ENCODE measurements around the gene ALDH1A3. TPM values are rescaled to one million over a fixed set of nuclear protein-coding genes. Genes with fewer than 3 reads are reported as not detected.

Gene ALDH1A3
- total and polyA plus RNA-seq, 7 experiments from 2014 or later = not detected

DNA sequence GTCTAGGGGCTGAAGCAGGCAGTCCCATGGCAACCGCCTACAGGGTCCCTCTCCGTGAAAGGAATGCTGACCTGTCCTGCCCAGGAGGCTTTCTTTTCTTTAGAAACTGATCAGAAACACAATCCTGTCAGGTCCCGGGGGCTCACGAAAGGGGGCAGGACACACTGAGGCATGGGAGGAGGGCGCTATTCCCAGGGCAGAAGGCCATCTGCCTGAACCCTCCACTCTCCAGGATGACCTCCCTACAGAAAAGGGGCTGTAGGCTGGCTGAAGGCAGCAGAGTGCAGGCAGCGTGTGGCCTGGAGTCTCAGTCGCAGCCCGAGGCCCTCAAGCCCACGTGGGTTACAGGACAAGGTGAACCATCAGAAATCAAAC, 21.2 kb downstream of the ALDH1A3 start:
- H3K36me3 Mint-ChIP-seq = no peaks in the 10 kb centered on the region
- ChIA-PET POLR2A (no interaction called here), CTCF (no interaction called here)
- H3K27ac Mint-ChIP-seq = peak overlapping the region in 1 of 9 donors; percentile 83
- Histone ChIP-seq H3K36me3 (ENCODE audit: control insufficient read depth in 2 of 3, insufficient read depth in 3 of 3, low read length in 3 of 3) (no peaks in the 10 kb centered on the region), H3K9me3 (ENCODE audit: control insufficient read depth in 2 of 3, low read length in 3 of 3) (no peaks in the 10 kb centered on the region), H3K4me1 (ENCODE audit: control insufficient read depth in 2 of 2, insufficient read depth in 2 of 2, low read length in 2 of 2) (no peaks in the 10 kb centered on the region), H3K27me3 (ENCODE audit: control insufficient read depth in 2 of 2, insufficient read depth in 2 of 2, low read length in 2 of 2) (no peaks in the 10 kb centered on the region), H3K4me3 (ENCODE audit: low read length) (no peak overlapping the region), H3K27ac (ENCODE audit: low read depth, low read length) (no peak overlapping the region)
- no peaks in the 10 kb centered on the region for H3K4me1 Mint-ChIP-seq
- DNase-seq (no peak), ATAC-seq (no peak)
- H3K9me3 Mint-ChIP-seq = peaks cover 0 to 3% (median 0%) of the 10 kb centered on the region in 11 donors
- no peak overlapping the region for H3K4me3 Mint-ChIP-seq
- H3K27me3 Mint-ChIP-seq = peaks cover 0 to 29% (median 3%) of the 10 kb centered on the region in 5 donors
- intact Hi-C loops (cut with micrococcal nuclease) = no loop called here

DNA sequence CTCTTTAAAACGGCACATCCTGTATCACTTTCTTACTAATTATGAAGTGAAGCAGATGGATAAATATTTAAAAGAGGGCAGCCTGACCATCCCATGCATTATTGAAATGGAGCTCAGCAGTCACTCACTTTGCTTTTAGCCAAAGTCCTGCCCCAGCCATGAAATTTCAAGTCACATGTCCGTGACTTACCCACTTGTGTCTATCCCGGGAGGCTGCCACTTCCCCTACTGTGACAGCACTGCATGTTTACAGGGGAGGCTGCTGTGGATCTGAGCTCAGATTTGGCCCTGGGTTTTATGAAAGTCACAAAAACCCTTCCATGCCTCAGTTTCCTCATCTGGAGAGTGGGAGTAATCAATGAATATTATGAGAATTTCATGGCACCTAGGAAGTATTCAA, 21.7 kb downstream of the ALDH1A3 start:
- no peaks in the 10 kb centered on the region for H3K9me3 ChIP-seq (ENCODE audit: control insufficient read depth in 2 of 3, low read length in 3 of 3)
- Mint-ChIP-seq H3K27me3 (peaks cover 0 to 34% (median 3%) of the 10 kb centered on the region in 5 donors), H3K36me3 (no peaks in the 10 kb centered on the region), H3K27ac (no peak overlapping the region), H3K4me3 (no peak overlapping the region), H3K9me3 (peaks cover 0 to 3% (median 0%) of the 10 kb centered on the region in 11 donors), H3K4me1 (no peaks in the 10 kb centered on the region)
- H3K4me1 ChIP-seq (ENCODE audit: control insufficient read depth in 2 of 2, insufficient read depth in 2 of 2, low read length in 2 of 2) = no peaks in the 10 kb centered on the region
- CTCF ChIA-PET = no interaction called here
- H3K27me3 ChIP-seq (ENCODE audit: control insufficient read depth in 2 of 2, insufficient read depth in 2 of 2, low read length in 2 of 2) = no peaks in the 10 kb centered on the region
- no peak overlapping the region for H3K4me3 ChIP-seq (ENCODE audit: low read length)
- H3K27ac ChIP-seq (ENCODE audit: low read depth, low read length) = no peak overlapping the region
- intact Hi-C loops (cut with micrococcal nuclease) = no loop called here
- no peaks in the 10 kb centered on the region for H3K36me3 ChIP-seq (ENCODE audit: control insufficient read depth in 2 of 3, insufficient read depth in 3 of 3, low read length in 3 of 3)
- ATAC-seq (no peak), DNase-seq (no peak)
- POLR2A ChIA-PET = no interaction called here

GRCh38 chr15:100901702-100902435, 22.2 kb downstream of the ALDH1A3 start:
- ChIA-PET CTCF (no interaction called here), POLR2A (no interaction called here)
- H3K4me3 ChIP-seq (ENCODE audit: low read length) = no peak overlapping the region
- H3K9me3 Mint-ChIP-seq = peaks cover 0 to 3% (median 0%) of the 10 kb centered on the region in 11 donors
- no peaks in the 10 kb centered on the region for H3K4me1 ChIP-seq (ENCODE audit: control insufficient read depth in 2 of 2, insufficient read depth in 2 of 2, low read length in 2 of 2)
- no peak overlapping the region for H3K27ac Mint-ChIP-seq
- intact Hi-C loops (cut with micrococcal nuclease) = no loop called here
- no peaks in the 10 kb centered on the region for H3K9me3 ChIP-seq (ENCODE audit: control insufficient read depth in 2 of 3, low read length in 3 of 3)
- H3K27me3 Mint-ChIP-seq = peaks cover 0 to 38% (median 3%) of the 10 kb centered on the region in 5 donors
- H3K27me3 ChIP-seq (ENCODE audit: control insufficient read depth in 2 of 2, insufficient read depth in 2 of 2, low read length in 2 of 2) = no peaks in the 10 kb centered on the region
- H3K4me1 Mint-ChIP-seq = no peaks in the 10 kb centered on the region
- ATAC-seq (no peak), DNase-seq (no peak)
- H3K36me3 ChIP-seq (ENCODE audit: control insufficient read depth in 2 of 3, insufficient read depth in 3 of 3, low read length in 3 of 3) = no peaks in the 10 kb centered on the region
- no peak overlapping the region for H3K4me3 Mint-ChIP-seq
- H3K36me3 Mint-ChIP-seq = no peaks in the 10 kb centered on the region
- H3K27ac ChIP-seq (ENCODE audit: low read depth, low read length) = no peak overlapping the region

DNA sequence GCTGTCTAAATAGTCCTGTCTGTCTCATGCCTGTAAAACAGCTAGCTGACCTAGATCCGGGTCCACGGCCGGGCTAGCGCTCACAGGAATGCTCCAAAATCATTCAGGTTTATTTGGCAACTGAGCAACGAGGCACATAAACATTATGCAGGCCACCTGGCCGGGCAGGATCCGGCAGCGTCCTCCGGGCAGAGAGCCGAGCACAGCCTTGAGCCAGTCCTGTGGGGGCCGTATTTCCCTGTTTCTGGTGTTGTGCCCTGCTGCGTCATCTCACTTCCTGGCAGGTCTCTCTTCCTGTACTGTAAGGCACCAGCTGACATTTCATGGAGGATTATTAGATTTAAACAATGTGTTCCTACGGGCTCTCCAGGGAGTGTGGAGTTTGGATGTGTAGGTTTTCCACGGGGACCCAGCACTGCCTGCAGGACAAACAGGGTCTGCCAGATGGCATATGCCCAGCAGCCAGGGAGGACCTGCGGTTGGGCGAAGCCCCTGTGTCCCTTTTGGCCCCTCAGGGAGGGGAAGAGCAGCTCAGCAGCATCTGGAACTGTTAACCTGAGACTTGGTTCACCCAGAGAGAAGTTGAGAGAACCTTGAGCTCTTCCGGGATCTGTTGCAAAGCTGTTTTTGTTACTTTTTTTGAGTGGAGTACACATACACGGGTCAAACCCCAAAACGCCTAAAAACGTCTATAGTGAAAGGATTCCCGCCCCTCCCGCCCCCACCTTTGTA, 23.0 kb downstream of the ALDH1A3 start:
- intact Hi-C loops (cut with micrococcal nuclease) = no loop called here
- H3K4me1 ChIP-seq (ENCODE audit: control insufficient read depth in 2 of 2, insufficient read depth in 2 of 2, low read length in 2 of 2) = no peaks in the 10 kb centered on the region
- ChIA-PET CTCF (no interaction called here), POLR2A (no interaction called here)
- no peak overlapping the region for H3K27ac ChIP-seq (ENCODE audit: low read depth, low read length)
- no peak for DNase-seq
- H3K4me1 Mint-ChIP-seq = no peaks in the 10 kb centered on the region
- H3K4me3 Mint-ChIP-seq = no peak overlapping the region
- H3K4me3 ChIP-seq (ENCODE audit: low read length) = no peak overlapping the region
- no peaks in the 10 kb centered on the region for H3K36me3 ChIP-seq (ENCODE audit: control insufficient read depth in 2 of 3, insufficient read depth in 3 of 3, low read length in 3 of 3)
- peaks cover 0 to 36% (median 3%) of the 10 kb centered on the region in 5 donors for H3K27me3 Mint-ChIP-seq
- H3K9me3 ChIP-seq (ENCODE audit: control insufficient read depth in 2 of 3, low read length in 3 of 3) = no peaks in the 10 kb centered on the region
- H3K27me3 ChIP-seq (ENCODE audit: control insufficient read depth in 2 of 2, insufficient read depth in 2 of 2, low read length in 2 of 2) = no peaks in the 10 kb centered on the region
- peak; percentile 51 for ATAC-seq
- peak overlapping the region in 1 of 9 donors; percentile 35 for H3K27ac Mint-ChIP-seq
- no peaks in the 10 kb centered on the region for H3K36me3 Mint-ChIP-seq
- H3K9me3 Mint-ChIP-seq = peaks cover 0 to 3% (median 0%) of the 10 kb centered on the region in 11 donors

- Mint-ChIP-seq H3K27ac (no peak overlapping the region), H3K36me3 (no peaks in the 10 kb centered on the region), H3K9me3 (peaks cover 0 to 3% (median 0%) of the 10 kb centered on the region in 11 donors), H3K4me1 (no peaks in the 10 kb centered on the region), H3K4me3 (no peak overlapping the region), H3K27me3 (peaks cover 0 to 30% (median 7%) of the 10 kb centered on the region in 5 donors)
- DNase-seq (no peak), ATAC-seq (no peak)
- H3K27me3 ChIP-seq (ENCODE audit: control insufficient read depth in 2 of 2, insufficient read depth in 2 of 2, low read length in 2 of 2) = no peaks in the 10 kb centered on the region
- H3K27ac ChIP-seq (ENCODE audit: low read depth, low read length) = no peak overlapping the region
- no peaks in the 10 kb centered on the region for H3K4me1 ChIP-seq (ENCODE audit: control insufficient read depth in 2 of 2, insufficient read depth in 2 of 2, low read length in 2 of 2)
- H3K4me3 ChIP-seq (ENCODE audit: low read length) = no peak overlapping the region
- ChIA-PET CTCF (interaction anchor here (0.5 kb wide), 1 partner anchor 473 kb away, joined by 3 read pairs; no protein-coding TSS in a partner anchor), POLR2A (no interaction called here)
- no peaks in the 10 kb centered on the region for H3K9me3 ChIP-seq (ENCODE audit: control insufficient read depth in 2 of 3, low read length in 3 of 3)
- no peaks in the 10 kb centered on the region for H3K36me3 ChIP-seq (ENCODE audit: control insufficient read depth in 2 of 3, insufficient read depth in 3 of 3, low read length in 3 of 3)
- intact Hi-C loops (cut with micrococcal nuclease) = no loop called here
Measured at GRCh38 chr15:100903168-100903554, 23.5 kb downstream of the ALDH1A3 start.

- POLR2A ChIA-PET = no interaction called here
- Mint-ChIP-seq H3K27me3 (peaks cover 3 to 34% (median 10%) of the 10 kb centered on the region in 5 donors), H3K9me3 (peaks cover 0 to 3% (median 0%) of the 10 kb centered on the region in 11 donors), H3K27ac (no peak overlapping the region), H3K4me3 (no peak overlapping the region), H3K4me1 (no peaks in the 10 kb centered on the region), H3K36me3 (no peaks in the 10 kb centered on the region)
- Histone ChIP-seq H3K4me1 (ENCODE audit: control insufficient read depth in 2 of 2, insufficient read depth in 2 of 2, low read length in 2 of 2) (no peaks in the 10 kb centered on the region), H3K27ac (ENCODE audit: low read depth, low read length) (no peak overlapping the region), H3K4me3 (ENCODE audit: low read length) (no peak overlapping the region), H3K9me3 (ENCODE audit: control insufficient read depth in 2 of 3, low read length in 3 of 3) (no peaks in the 10 kb centered on the region), H3K36me3 (ENCODE audit: control insufficient read depth in 2 of 3, insufficient read depth in 3 of 3, low read length in 3 of 3) (no peaks in the 10 kb centered on the region), H3K27me3 (ENCODE audit: control insufficient read depth in 2 of 2, insufficient read depth in 2 of 2, low read length in 2 of 2) (no peaks in the 10 kb centered on the region)
- CTCF ChIA-PET = no interaction called here
- no peak for DNase-seq
- ATAC-seq = no peak
- intact Hi-C loops (cut with micrococcal nuclease) = no loop called here
Measured at GRCh38 chr15:100905850-100906249, 26.2 kb downstream of the ALDH1A3 start.

DNA sequence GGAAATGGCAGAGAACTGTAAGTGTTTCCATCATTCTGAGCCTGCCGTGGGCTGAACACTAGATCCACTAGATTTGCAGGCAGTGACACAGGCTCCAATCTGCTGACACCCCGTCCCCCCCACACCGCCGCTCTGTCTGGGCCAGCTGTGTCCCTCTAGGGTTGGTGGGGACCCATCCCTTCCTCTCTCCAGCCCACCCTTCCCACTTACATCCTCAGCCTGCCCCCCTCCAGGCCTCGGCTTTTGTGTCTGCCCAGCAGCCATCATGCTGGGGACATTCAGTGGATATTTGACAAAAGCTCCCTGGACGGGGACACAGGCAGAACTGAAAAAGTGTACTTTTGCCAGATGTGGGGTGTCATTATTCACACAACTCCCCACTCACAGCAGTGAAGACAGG, 28.8 kb downstream of the ALDH1A3 start:
- no peak overlapping the region for H3K4me3 Mint-ChIP-seq
- CTCF ChIA-PET = no interaction called here
- POLR2A ChIA-PET = no interaction called here
- intact Hi-C loops (cut with micrococcal nuclease) = no loop called here
- no peak overlapping the region for H3K27ac Mint-ChIP-seq
- no peak for ATAC-seq
- peaks cover 0 to 3% (median 0%) of the 10 kb centered on the region in 11 donors for H3K9me3 Mint-ChIP-seq
- Histone ChIP-seq H3K4me3 (ENCODE audit: low read length) (no peak overlapping the region), H3K36me3 (ENCODE audit: control insufficient read depth in 2 of 3, insufficient read depth in 3 of 3, low read length in 3 of 3) (no peaks in the 10 kb centered on the region), H3K27me3 (ENCODE audit: control insufficient read depth in 2 of 2, insufficient read depth in 2 of 2, low read length in 2 of 2) (no peaks in the 10 kb centered on the region), H3K4me1 (ENCODE audit: control insufficient read depth in 2 of 2, insufficient read depth in 2 of 2, low read length in 2 of 2) (no peaks in the 10 kb centered on the region), H3K27ac (ENCODE audit: low read depth, low read length) (no peak overlapping the region), H3K9me3 (ENCODE audit: control insufficient read depth in 2 of 3, low read length in 3 of 3) (no peaks in the 10 kb centered on the region)
- no peak for DNase-seq
- peaks cover 18 to 44% (median 24%) of the 10 kb centered on the region in 5 donors for H3K27me3 Mint-ChIP-seq
- peaks cover 0 to 3% (median 0%) of the 10 kb centered on the region in 5 donors for H3K36me3 Mint-ChIP-seq
- no peaks in the 10 kb centered on the region for H3K4me1 Mint-ChIP-seq

Measured in naive thymus-derived CD4-positive, alpha-beta T cell (primary cell).